Activated CD4-positive, alpha-beta T cell treated with anti-CD3 and anti-CD28 coated beads, Interleukin-2, amount 10 ng/mL, durations not matched to agents 7 days and 5 days (primary cell): ENCODE measurements around the gene KRTAP9-8. TPM values are rescaled to one million over a fixed set of nuclear protein-coding genes. Genes with fewer than 3 reads are reported as not detected.
"Not testable (repeated sequence)": the region's sequence is repeated elsewhere in the genome, so short reads cannot be mapped to it uniquely, and the experiment has no call there.

Source experiments
- CTCF ChIA-PET: fragments of 350-600 bp; sonication (Branson Sonifier 250); formaldehyde crosslinking; loops from one replicate; lab custom pipeline; 2021; ENCODE audit warnings: antibody characterized with exemption; lab: Charles Lee
- POLR2A ChIA-PET: fragments of 350-600 bp; sonication (Branson Sonifier 250); formaldehyde crosslinking; loops from one replicate; lab custom pipeline; 2021; ENCODE audit warnings: antibody characterized with exemption; lab: Charles Lee
- DNase-seq: peaks from one replicate; pipeline ENCODE4 v3.0.0-alpha.2; 2020
- H3K27ac Mint-ChIP-seq: one replicate; pipeline ENCODE4 v1.8.0; 2021; ENCODE audit warnings: mild to moderate bottlenecking, moderate library complexity, mixed read lengths
- H3K27me3 Mint-ChIP-seq: one replicate; pipeline ENCODE4 v1.8.0; 2021; ENCODE audit warnings: mixed read lengths
- H3K36me3 Mint-ChIP-seq: one replicate; pipeline ENCODE4 v1.8.0; 2021; ENCODE audit warnings: low read depth, mixed read lengths
- H3K4me1 Mint-ChIP-seq: one replicate; pipeline ENCODE4 v1.8.0; 2021; ENCODE audit warnings: mixed read lengths
- H3K4me3 Mint-ChIP-seq: one replicate; pipeline ENCODE4 v1.8.0; 2021; ENCODE audit warnings: mild to moderate bottlenecking, moderate library complexity, mixed read lengths
- H3K9me3 Mint-ChIP-seq: one replicate; pipeline ENCODE4 v1.8.0; 2021; ENCODE audit warnings: mixed read lengths
- total RNA-seq, 2 experiments: library from RNA; stranded (reverse); gene quantifications; one replicate each; pipeline ENCODE4 v1.2.3, GENCODE V29; 2021

Gene KRTAP9-8
- total RNA-seq: not detected

- H3K4me3 Mint-ChIP-seq, DNase-seq, CTCF ChIA-PET, H3K36me3 Mint-ChIP-seq, H3K27ac Mint-ChIP-seq, H3K9me3 Mint-ChIP-seq, H3K4me1 Mint-ChIP-seq, POLR2A ChIA-PET, H3K27me3 Mint-ChIP-seq: not testable (repeated sequence)
Measured at GRCh38 chr17:41237949-41238437, at the start of gene KRTAP9-8. KRTAP9-8 (plus strand) TSS chr17:41237999; CDS start chr17:41238052, 53 bp downstream.

GRCh38 chr17:41189837-41190318 lies 47.9 kb upstream of the KRTAP9-8 start, which contains the start of gene KRTAP9-1:
KRTAP9-1 (plus strand) TSS chr17:41189887; CDS start chr17:41189887, 0 bp downstream.
- POLR2A ChIA-PET, H3K4me3 Mint-ChIP-seq, H3K4me1 Mint-ChIP-seq, H3K36me3 Mint-ChIP-seq, H3K27ac Mint-ChIP-seq, H3K27me3 Mint-ChIP-seq, DNase-seq, H3K9me3 Mint-ChIP-seq: not testable (repeated sequence)
- CTCF ChIA-PET: interaction anchor here (0.6 kb wide), 1 partner anchor 78 kb away, joined by 3 read pairs; no protein-coding TSS in a partner anchor

GRCh38 chr17:41190328-41190727 lies 47.5 kb upstream of the KRTAP9-8 start:
- H3K9me3 Mint-ChIP-seq: no peaks in the 10 kb centered on the region
- no peaks in the 10 kb centered on the region for H3K27me3 Mint-ChIP-seq
- no peaks in the 10 kb centered on the region for H3K4me1 Mint-ChIP-seq
- POLR2A ChIA-PET: no interaction called here
- no peaks in the 10 kb centered on the region for H3K36me3 Mint-ChIP-seq
- H3K4me3 Mint-ChIP-seq: no peak overlapping the region
- no peak overlapping the region for H3K27ac Mint-ChIP-seq
- CTCF ChIA-PET: no interaction called here
- no peak for DNase-seq

- no peak overlapping the region for H3K27ac Mint-ChIP-seq
- CTCF ChIA-PET: interaction anchor here (0.7 kb wide), 1 partner anchor 195 kb away, joined by 4 read pairs; no protein-coding TSS in a partner anchor
- no peak for DNase-seq
- no peaks in the 10 kb centered on the region for H3K4me1 Mint-ChIP-seq
- no peak overlapping the region for H3K4me3 Mint-ChIP-seq
- H3K9me3 Mint-ChIP-seq: no peaks in the 10 kb centered on the region
- POLR2A ChIA-PET: no interaction called here
- peaks cover 9% of the 10 kb centered on the region for H3K27me3 Mint-ChIP-seq
- no peaks in the 10 kb centered on the region for H3K36me3 Mint-ChIP-seq
Measured at GRCh38 chr17:41196068-41196467, 41.7 kb upstream of the KRTAP9-8 start.

- no peaks in the 10 kb centered on the region for H3K4me1 Mint-ChIP-seq
- H3K27me3 Mint-ChIP-seq: peaks cover 9% of the 10 kb centered on the region
- H3K36me3 Mint-ChIP-seq: no peaks in the 10 kb centered on the region
- no peak overlapping the region for H3K4me3 Mint-ChIP-seq
- H3K9me3 Mint-ChIP-seq: no peaks in the 10 kb centered on the region
- POLR2A ChIA-PET: no interaction called here
- CTCF ChIA-PET: no interaction called here
- no peak overlapping the region for H3K27ac Mint-ChIP-seq
- DNase-seq: no peak
Measured at GRCh38 chr17:41199421-41200078, 38.2 kb upstream of the KRTAP9-8 start.

- H3K9me3 Mint-ChIP-seq: no peaks in the 10 kb centered on the region
- H3K27me3 Mint-ChIP-seq: peaks cover 29% of the 10 kb centered on the region
- ChIA-PET CTCF (no interaction called here), POLR2A (no interaction called here)
- DNase-seq: no peak
- H3K27ac Mint-ChIP-seq: no peak overlapping the region
- no peaks in the 10 kb centered on the region for H3K4me1 Mint-ChIP-seq
- H3K4me3 Mint-ChIP-seq: no peak overlapping the region
- H3K36me3 Mint-ChIP-seq: no peaks in the 10 kb centered on the region
Measured at GRCh38 chr17:41211845-41212466, 25.8 kb upstream of the KRTAP9-8 start.

- ChIA-PET CTCF (no interaction called here), POLR2A (no interaction called here)
- H3K4me1 Mint-ChIP-seq: no peaks in the 10 kb centered on the region
- no peak for DNase-seq
- no peaks in the 10 kb centered on the region for H3K9me3 Mint-ChIP-seq
- peaks cover 31% of the 10 kb centered on the region for H3K27me3 Mint-ChIP-seq
- no peak overlapping the region for H3K4me3 Mint-ChIP-seq
- no peak overlapping the region for H3K27ac Mint-ChIP-seq
- no peaks in the 10 kb centered on the region for H3K36me3 Mint-ChIP-seq
Measured at GRCh38 chr17:41212524-41213169, 25.2 kb upstream of the KRTAP9-8 start.

GRCh38 chr17:41215681-41216080 lies 22.1 kb upstream of the KRTAP9-8 start:
- Mint-ChIP-seq H3K4me3 (no peak overlapping the region), H3K27me3 (peaks cover 16% of the 10 kb centered on the region), H3K36me3 (no peaks in the 10 kb centered on the region), H3K4me1 (no peaks in the 10 kb centered on the region), H3K27ac (no peak overlapping the region), H3K9me3 (peaks cover 7% of the 10 kb centered on the region)
- ChIA-PET POLR2A (no interaction called here), CTCF (no interaction called here)
- DNase-seq: no peak

GRCh38 chr17:41223821-41224220 lies 14.0 kb upstream of the KRTAP9-8 start:
- peaks cover 8% of the 10 kb centered on the region for H3K9me3 Mint-ChIP-seq
- ChIA-PET CTCF (interaction anchor here (1.3 kb wide), 1 partner anchor 27 kb away, joined by 3 read pairs; no protein-coding TSS in a partner anchor), POLR2A (no interaction called here)
- H3K36me3 Mint-ChIP-seq: no peaks in the 10 kb centered on the region
- H3K4me3 Mint-ChIP-seq: no peak overlapping the region
- no peaks in the 10 kb centered on the region for H3K4me1 Mint-ChIP-seq
- peaks cover 12% of the 10 kb centered on the region for H3K27me3 Mint-ChIP-seq
- no peak for DNase-seq
- H3K27ac Mint-ChIP-seq: no peak overlapping the region

GRCh38 chr17:41226051-41226450 lies 11.7 kb upstream of the KRTAP9-8 start:
- Mint-ChIP-seq H3K9me3 (no peaks in the 10 kb centered on the region), H3K4me1 (no peaks in the 10 kb centered on the region), H3K36me3 (no peaks in the 10 kb centered on the region), H3K27ac (no peak overlapping the region), H3K27me3 (peaks cover 9% of the 10 kb centered on the region), H3K4me3 (no peak overlapping the region)
- POLR2A ChIA-PET: no interaction called here
- DNase-seq: no peak
- CTCF ChIA-PET: interaction anchor here (1.0 kb wide), 1 partner anchor 322 kb away, joined by 3 read pairs; no protein-coding TSS in a partner anchor

GRCh38 chr17:41226598-41227095 lies 11.2 kb upstream of the KRTAP9-8 start, which contains the start of gene KRTAP9-2:
KRTAP9-2 (plus strand) TSS chr17:41226648; CDS start chr17:41226655, 7 bp downstream.
- not testable (repeated sequence) for H3K36me3 Mint-ChIP-seq, H3K9me3 Mint-ChIP-seq, H3K4me1 Mint-ChIP-seq

GRCh38 chr17:41230094-41230493 lies 7.7 kb upstream of the KRTAP9-8 start:
- no peak for DNase-seq
- Mint-ChIP-seq H3K4me3 (no peak overlapping the region), H3K36me3 (no peaks in the 10 kb centered on the region), H3K9me3 (no peaks in the 10 kb centered on the region), H3K27me3 (peaks cover 12% of the 10 kb centered on the region), H3K27ac (no peak overlapping the region), H3K4me1 (no peaks in the 10 kb centered on the region)
- ChIA-PET POLR2A (no interaction called here), CTCF (no interaction called here)

More at GRCh38 chr17:41226598-41227095, 11.2 kb upstream of the KRTAP9-8 start, which contains the start of gene KRTAP9-2:
- CTCF ChIA-PET, DNase-seq, POLR2A ChIA-PET, H3K27me3 Mint-ChIP-seq, H3K27ac Mint-ChIP-seq, H3K4me3 Mint-ChIP-seq: not testable (repeated sequence)
